Fibroblast of villous mesenchyme (primary cell): ENCODE data around the gene NAA11. TPM values are rescaled to one million over a fixed set of nuclear protein-coding genes. Genes with fewer than 3 reads are reported as not detected.

Experiments
- DNase-seq: peaks from one replicate; pipeline ENCODE4 v3.0.0-alpha.2; 2010; ENCODE audit warnings: low read depth
- H3K4me3 ChIP-seq: 2 replicates; pipeline ENCODE4 v1.5.1; 2011; ENCODE audit warnings: low read depth, mild to moderate bottlenecking, low read length
- CTCF ChIP-seq: IDR thresholded peaks from 2 replicates; pipeline ENCODE4 v1.5.1; 2012; ENCODE audit warnings: low read depth, mild to moderate bottlenecking, low read length; ENCODE audit not compliant: insufficient read depth
- total RNA-seq: library from RNA; depleted of rRNA; stranded (reverse); fragments of >200 nt; gene quantifications from 2 replicates; pipeline ENCODE4 v1.2.3, GENCODE V29; 2012

NAA11 gene
- total RNA-seq, 1 donor, result not detected

GRCh38 chr4:79272126-79272525, 53.7 kb downstream of the NAA11 start:
- TF ChIP-seq CTCF, result no peak
- no peak for DNase-seq
- H3K4me3 ChIP-seq, result no peak overlapping the region

- H3K4me3 ChIP-seq, result no peak overlapping the region
- no peak for DNase-seq
- no peak for TF ChIP-seq CTCF
These were observed 58.2 kb downstream of the NAA11 start for GRCh38 chr4:79267671-79268070.

Other genes with a start within 250 kb of the NAA11 start
- gene GK2, start 82.2 kb upstream of the NAA11 start, total RNA-seq, result under 0.01 TPM in 1 of 2 replicates, not detected in the other